HepG2 (cell line): ENCODE results near the gene LDLRAD3. TPM values are rescaled to one million over a fixed set of nuclear protein-coding genes. Genes with fewer than 3 reads are reported as not detected.

Experiments
- ATAC-seq: fragments of 200-7000 bp; cut with Tn5 transposase; 3 replicates; pipeline ENCODE4 v1.9.1; 2020; ENCODE audit warnings: mild to moderate bottlenecking, moderate library complexity
- BruUV-seq: library from RNA; stranded (reverse); fragments of 400-500 nt; replicated peaks from 2 replicates; lab custom pipeline; 2021; lab: Mats Ljungman, UMichigan
- CTCF ChIA-PET: fragments of 300-600 bp; formaldehyde crosslinking; extraction: SDS; loops from one replicate; lab custom pipeline; 2021; ENCODE audit warnings: low total read pairs, inconsistent platforms, low intra/inter-chr PET ratio; lab: Yijun Ruan, JAX
- POLR2A ChIA-PET: fragments of 350-600 bp; sonication (Branson Sonifier 250); formaldehyde crosslinking; loops from one replicate; lab custom pipeline; 2020; ENCODE audit warnings: antibody characterized with exemption, inconsistent platforms; lab: Yijun Ruan, JAX
- DNase-seq: peaks from one replicate; pipeline ENCODE4 v3.0.0-alpha.2; 2015; ENCODE audit warnings: low spot score
- FAIRE-seq: peaks from 3 replicates; lab custom pipeline; 2011; peaks lifted over from hg19 to GRCh38; lab: Jason Lieb, UNC
- H2AFZ ChIP-seq: one replicate; pipeline ENCODE4 v1.6.1; 2011; ENCODE audit warnings: low read length, inconsistent platforms
- H3K27ac ChIP-seq: fragments of 300-600 bp; 3 replicates; pipeline ENCODE4 v1.8.0; 2011; ENCODE audit warnings: mixed run types, mild to moderate bottlenecking, mixed read lengths, low read length, inconsistent platforms; ENCODE audit not compliant: insufficient read depth; ENCODE audit errors: extremely low read length
- H3K27me3 ChIP-seq, 2 experiments: fragments of 200-600 bp in 1 of 2; 2 replicates in 1 of 2; 3 replicates in 1 of 2; pipeline versions ENCODE4 v1.6.0 to v1.8.0; 2011; ENCODE audit warnings: low read length in 2 of 2, mild to moderate bottlenecking in 2 of 2, moderate library complexity in 2 of 2, inconsistent platforms in 1 of 2; ENCODE audit not compliant: insufficient read depth in 2 of 2, control insufficient read depth in 1 of 2
- H3K36me3 ChIP-seq, 2 experiments: fragments of 200-600 bp in 1 of 2; replicated peaks in 1 of 2; 2 replicates in 1 of 2; 3 replicates in 1 of 2; pipeline versions ENCODE4 v1.5.1 to v1.8.0; 2011; ENCODE audit warnings: low read length in 2 of 2, inconsistent platforms in 1 of 2; ENCODE audit not compliant: insufficient read depth in 2 of 2, control insufficient read depth in 1 of 2
- H3K4me1 ChIP-seq: 2 replicates; pipeline ENCODE4 v1.5.1; 2012; ENCODE audit warnings: low read length, inconsistent platforms; ENCODE audit not compliant: insufficient read depth
- H3K4me2 ChIP-seq: 2 replicates; pipeline ENCODE4 v1.6.0; 2011; ENCODE audit warnings: low read depth, low read length, inconsistent platforms
- H3K4me3 ChIP-seq, 3 experiments: fragments of 200-600 bp in 1 of 3; sonication (generic), shearing (Covaris generic) in 1 of 3; replicated peaks in 1 of 3; 2 replicates each; pipeline ENCODE4 v1.5.1; 2011 to 2016; ENCODE audit warnings: low read length in 3 of 3, inconsistent platforms in 2 of 3, low read depth in 2 of 3, mild to moderate bottlenecking in 2 of 3, control low read depth in 1 of 3, mixed read lengths in 1 of 3; ENCODE audit not compliant: insufficient read depth in 1 of 3
- H3K79me2 ChIP-seq: one replicate; pipeline ENCODE4 v1.6.1; 2011; ENCODE audit warnings: low read length, inconsistent platforms; ENCODE audit not compliant: insufficient read depth
- H3K9ac ChIP-seq: 2 replicates; pipeline ENCODE4 v1.6.0; 2011; ENCODE audit warnings: mild to moderate bottlenecking, low read depth, low read length, inconsistent platforms; ENCODE audit not compliant: insufficient read depth
- H3K9me3 ChIP-seq: 2 replicates; pipeline ENCODE4 v1.5.1; 2012; ENCODE audit warnings: mild to moderate bottlenecking, low read length
- H4K20me1 ChIP-seq: 2 replicates; pipeline ENCODE4 v1.6.0; 2011; ENCODE audit warnings: inconsistent platforms, mild to moderate bottlenecking, low read length, moderate library complexity; ENCODE audit not compliant: insufficient read depth
- LRRFIP1 ChIP-seq: sonication (generic); formaldehyde crosslinking; conservative IDR thresholded peaks from 2 replicates; pipeline ENCODE4 v1.4.0; 2020; ENCODE audit warnings: missing genetic modification reagents
- SNAPC5 ChIP-seq: sonication (generic); formaldehyde crosslinking; IDR thresholded peaks from 2 replicates; pipeline ENCODE4 v1.8.1; 2023; ENCODE audit warnings: mild to moderate bottlenecking, missing genetic modification reagents, borderline replicate concordance
- ZBTB7A ChIP-seq: sonication (generic); formaldehyde crosslinking; IDR thresholded peaks from 2 replicates; pipeline ENCODE4 v1.8.0; 2022; ENCODE audit warnings: mild to moderate bottlenecking, missing genetic modification reagents
- ZNF746 ChIP-seq: sonication (generic); formaldehyde crosslinking; IDR thresholded peaks from 2 replicates; pipeline ENCODE4 v1.8.0; 2022; ENCODE audit warnings: mild to moderate bottlenecking, missing genetic modification reagents
- ZNF788 ChIP-seq: sonication (generic); formaldehyde crosslinking; IDR thresholded peaks from 2 replicates; pipeline ENCODE4 v1.5.0; 2020; ENCODE audit warnings: mild to moderate bottlenecking, missing genetic modification reagents, borderline replicate concordance
- WGBS: methylation state at CpG from one replicate; pipeline ENCODE4 v1.1.6; 2017; ENCODE audit warnings: low lambda C conversion rate; 5-methylcytosine and 5-hydroxymethylcytosine counted together
- in situ Hi-C: cut with HindIII; loops from 2 replicates; pipeline ENCODE4 v1.10.0; 2017; ENCODE audit warnings: low pct_unique_long_range_greater_than_20kb; ENCODE audit not compliant: extremely low pct_ligation_motif_present
- intact Hi-C: fragments of 100-400 bp; cut with micrococcal nuclease; formaldehyde crosslinking; loops from one replicate; pipeline ENCODE4 v1.10.0; 2022; ENCODE audit not compliant: unreplicated experiment
- polyA plus RNA-seq, 8 experiments: library from polyadenylated mRNA; depleted of rRNA in 3 of 8; stranded (reverse) in 7 of 8; unstranded in 1 of 8; fragments of >200 nt; fragmentation: Illumina TruSeq in 4 of 8; extraction: Trizol in 4 of 8; gene quantifications; 2 replicates each; pipeline versions ENCODE4 v1.2.1 to v1.2.3, GENCODE V29; 2011 to 2016; ENCODE audit warnings: low read depth in 4 of 8, missing spikeins in 1 of 8, mixed read lengths in 1 of 8; ENCODE audit not compliant: insufficient read depth in 1 of 8
- total RNA-seq, 5 experiments: library from RNA; depleted of rRNA; stranded (reverse); fragments of >200 nt; fragmentation: Illumina TruSeq; extraction: Trizol; gene quantifications; 2 replicates each; pipeline ENCODE4 v1.2.3, GENCODE V29; 2016; ENCODE audit warnings: low read depth in 1 of 5

The LDLRAD3 gene
- total and polyA plus RNA-seq, 2 of the 13 experiments (the other 11 are each of a cell fraction or from before 2014, with no cell fraction given): 0.50 to 0.60 TPM

- TF ChIP-seq LRRFIP1 (CRISPR knock-in tag): no peak
- no peak for TF ChIP-seq ZNF746
These were observed 153.4 kb downstream of the LDLRAD3 start (continued) for GRCh38 chr11:36097219-36097650.

- CTCF ChIA-PET: no interaction called here
- intact Hi-C loops: no loop called here
- 69% methylated on average over 6 of the region's 6 CpGs for WGBS
- no peak for TF ChIP-seq SNAPC5 (CRISPR knock-in tag)
- TF ChIP-seq ZBTB7A (CRISPR knock-in tag): no peak
- TF ChIP-seq ZNF788 (CRISPR knock-in tag): no peak
- TF ChIP-seq, all 625 proteins: peak for 0
- POLR2A ChIA-PET: no interaction called here
- Histone ChIP-seq H3K4me2 (no peak overlapping the region), H3K9me3 (peaks cover 4% of the 10 kb centered on the region; the same call in 1 of the 2 replicates), H2AFZ (no peak overlapping the region), H3K27me3 (peaks cover 0 to 4% of the 10 kb centered on the region in 2 experiments; a peak in 2 of 5 replicates), H3K79me2 (no peaks in the 10 kb centered on the region), H3K27ac (no peak overlapping the region), H3K9ac (no peak overlapping the region), H3K4me3 (no peak overlapping the region), H3K36me3 (no peaks in the 10 kb centered on the region), H3K4me1 (no peaks in the 10 kb centered on the region), H4K20me1 (no peaks in the 10 kb centered on the region)
- FAIRE-seq: no peak
- BruUV-seq: no TSS peak
- no peak for DNase-seq
- no peak for ATAC-seq
- in situ Hi-C loops: no loop called here
These were observed 154.2 kb downstream of the LDLRAD3 start for GRCh38 chr11:36098087-36098486.
